ENCODE results near the gene RDH11.

Gene RDH11, protein sequence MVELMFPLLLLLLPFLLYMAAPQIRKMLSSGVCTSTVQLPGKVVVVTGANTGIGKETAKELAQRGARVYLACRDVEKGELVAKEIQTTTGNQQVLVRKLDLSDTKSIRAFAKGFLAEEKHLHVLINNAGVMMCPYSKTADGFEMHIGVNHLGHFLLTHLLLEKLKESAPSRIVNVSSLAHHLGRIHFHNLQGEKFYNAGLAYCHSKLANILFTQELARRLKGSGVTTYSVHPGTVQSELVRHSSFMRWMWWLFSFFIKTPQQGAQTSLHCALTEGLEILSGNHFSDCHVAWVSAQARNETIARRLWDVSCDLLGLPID

DNA sequence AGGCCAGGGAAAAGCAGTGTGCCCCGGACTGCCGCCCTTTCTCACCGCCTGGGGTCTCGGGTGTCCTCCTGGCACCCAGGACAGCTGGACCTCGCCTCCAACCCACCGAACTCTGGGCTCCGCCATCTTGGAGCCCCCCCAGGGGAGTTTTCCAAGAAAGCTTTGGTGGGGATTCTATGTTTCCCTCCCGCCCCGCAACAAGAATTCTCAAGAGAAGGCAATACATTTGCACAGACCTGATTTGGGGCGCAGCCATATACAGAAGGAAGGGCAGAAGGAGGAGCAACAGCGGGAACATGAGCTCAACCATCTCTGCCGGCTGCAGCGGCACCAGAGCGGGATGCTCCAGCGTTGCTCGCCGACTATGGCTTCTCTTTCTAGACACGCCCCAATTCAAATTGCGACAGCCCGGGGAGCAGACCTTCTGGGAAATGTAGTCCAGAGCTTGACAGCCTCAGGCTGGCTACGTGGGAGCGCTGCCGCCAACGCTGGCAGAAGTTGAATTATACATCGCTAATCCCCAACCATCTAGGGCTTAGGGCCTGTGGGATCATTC, at the start of gene RDH11:
Gene RDH11, minus strand, starts transcription at position 371 of the 556 bp plus-strand sequence. Its CDS starts 61 bp downstream, at position 310.
- H3K36me3 Mint-ChIP-seq (ENCODE audit: low read depth): peaks cover 46% of the 10 kb centered on the region

DNA sequence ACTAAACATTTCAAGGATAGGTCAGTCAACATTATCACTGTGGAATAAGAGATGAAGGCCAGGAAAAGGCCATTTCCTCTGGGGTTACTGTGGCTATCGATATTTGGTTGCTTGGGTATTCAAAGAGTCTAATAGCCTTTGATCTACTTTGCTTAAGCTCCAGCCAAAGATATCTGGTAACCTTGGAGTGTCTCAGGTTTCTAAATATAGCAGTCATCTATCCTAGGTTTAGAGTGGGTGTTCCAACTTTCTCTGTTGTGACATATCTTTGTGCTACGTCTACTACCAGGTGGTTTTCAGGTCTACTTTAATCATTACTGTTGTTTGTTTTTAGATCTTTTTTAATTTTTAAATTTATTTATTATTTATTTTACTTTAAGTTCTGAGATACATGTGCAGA, 48.5 kb upstream of the RDH11 start:
- Mint-ChIP-seq H3K27ac (no peak overlapping the region), H3K9me3 (no peaks in the 10 kb centered on the region), H3K4me3 (no peak overlapping the region), H3K36me3 (ENCODE audit: low read depth) (peaks cover 34% of the 10 kb centered on the region), H3K4me1 (ENCODE audit: low read depth) (peaks cover 18% of the 10 kb centered on the region), H3K27me3 (no peaks in the 10 kb centered on the region)
- DNase-seq: no peak

More for the DNA sequence above, at the start of gene RDH11:
- Mint-ChIP-seq H3K4me1 (ENCODE audit: low read depth) (peaks cover 29% of the 10 kb centered on the region), H3K27me3 (no peaks in the 10 kb centered on the region), H3K4me3 (peak within 1 kb of the TSS; percentile 94), H3K9me3 (no peaks in the 10 kb centered on the region), H3K27ac (peak within 1 kb of the TSS; percentile 99)
- DNase-seq: peak; percentile 83

DNA sequence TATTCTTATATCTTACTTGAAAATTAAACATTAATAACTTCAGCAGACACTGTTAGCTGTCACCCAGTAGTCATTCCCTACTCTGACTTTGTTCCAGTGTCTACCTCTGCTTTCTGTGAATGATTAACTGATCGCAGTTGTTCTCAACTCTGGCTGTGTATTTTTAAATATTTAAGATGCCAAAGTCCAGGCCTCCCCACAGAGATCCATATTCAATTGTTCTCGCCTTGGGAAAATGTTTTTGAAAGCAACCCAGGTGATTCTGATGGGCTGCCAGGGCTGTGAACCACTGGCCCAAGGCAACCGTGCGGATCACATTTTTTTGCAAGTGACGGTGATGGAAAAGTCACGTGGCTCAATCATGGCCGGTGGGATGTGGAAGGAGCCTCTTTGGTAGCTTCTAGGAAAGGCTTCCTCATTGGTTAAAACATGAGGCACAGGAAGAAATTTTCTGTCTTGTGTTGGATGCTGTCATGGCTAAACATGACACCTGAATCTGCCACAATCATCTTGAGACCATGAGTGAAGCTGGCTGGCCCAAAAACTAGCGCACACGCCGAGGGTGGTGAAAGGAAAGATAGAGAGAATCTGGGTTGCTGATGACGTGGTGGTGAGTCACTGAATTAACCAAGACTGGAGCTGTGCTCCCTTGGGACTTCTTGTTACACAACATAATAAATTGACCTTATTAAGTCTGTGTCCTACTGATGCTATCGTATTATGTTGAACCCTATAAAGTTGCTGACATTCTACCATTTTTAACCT, 43.4 kb upstream of the RDH11 start:
- no peak overlapping the region for H3K27ac Mint-ChIP-seq
- no peak overlapping the region for H3K4me3 Mint-ChIP-seq
- no peaks in the 10 kb centered on the region for H3K27me3 Mint-ChIP-seq
- H3K9me3 Mint-ChIP-seq: no peaks in the 10 kb centered on the region
- H3K4me1 Mint-ChIP-seq (ENCODE audit: low read depth): peaks cover 4% of the 10 kb centered on the region
- H3K36me3 Mint-ChIP-seq (ENCODE audit: low read depth): no peaks in the 10 kb centered on the region
- DNase-seq: no peak

DNA sequence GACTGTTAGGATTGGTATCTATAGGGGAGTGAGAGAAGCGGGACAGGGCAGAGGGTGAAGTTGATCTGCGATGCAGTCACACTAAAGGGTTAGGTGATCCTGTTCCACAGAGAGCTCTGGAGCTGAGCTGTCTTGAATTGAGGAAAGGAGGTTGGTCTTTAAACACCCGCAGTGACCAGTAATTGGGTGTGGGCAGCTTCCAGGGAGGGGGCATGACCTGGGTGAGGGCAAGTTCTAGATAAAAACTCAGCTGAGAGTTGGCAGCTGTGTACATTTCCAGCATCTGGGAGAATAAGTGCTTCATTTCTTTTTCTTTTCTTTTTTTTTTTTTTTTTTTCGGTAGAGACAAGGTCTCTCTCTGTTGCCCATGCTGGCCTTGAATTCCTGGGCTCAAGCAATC, 41.2 kb upstream of the RDH11 start:
- Mint-ChIP-seq H3K4me1 (ENCODE audit: low read depth) (peaks cover 3% of the 10 kb centered on the region), H3K9me3 (no peaks in the 10 kb centered on the region), H3K36me3 (ENCODE audit: low read depth) (no peaks in the 10 kb centered on the region), H3K27ac (no peak overlapping the region), H3K4me3 (no peak overlapping the region), H3K27me3 (no peaks in the 10 kb centered on the region)
- no peak for DNase-seq

DNA sequence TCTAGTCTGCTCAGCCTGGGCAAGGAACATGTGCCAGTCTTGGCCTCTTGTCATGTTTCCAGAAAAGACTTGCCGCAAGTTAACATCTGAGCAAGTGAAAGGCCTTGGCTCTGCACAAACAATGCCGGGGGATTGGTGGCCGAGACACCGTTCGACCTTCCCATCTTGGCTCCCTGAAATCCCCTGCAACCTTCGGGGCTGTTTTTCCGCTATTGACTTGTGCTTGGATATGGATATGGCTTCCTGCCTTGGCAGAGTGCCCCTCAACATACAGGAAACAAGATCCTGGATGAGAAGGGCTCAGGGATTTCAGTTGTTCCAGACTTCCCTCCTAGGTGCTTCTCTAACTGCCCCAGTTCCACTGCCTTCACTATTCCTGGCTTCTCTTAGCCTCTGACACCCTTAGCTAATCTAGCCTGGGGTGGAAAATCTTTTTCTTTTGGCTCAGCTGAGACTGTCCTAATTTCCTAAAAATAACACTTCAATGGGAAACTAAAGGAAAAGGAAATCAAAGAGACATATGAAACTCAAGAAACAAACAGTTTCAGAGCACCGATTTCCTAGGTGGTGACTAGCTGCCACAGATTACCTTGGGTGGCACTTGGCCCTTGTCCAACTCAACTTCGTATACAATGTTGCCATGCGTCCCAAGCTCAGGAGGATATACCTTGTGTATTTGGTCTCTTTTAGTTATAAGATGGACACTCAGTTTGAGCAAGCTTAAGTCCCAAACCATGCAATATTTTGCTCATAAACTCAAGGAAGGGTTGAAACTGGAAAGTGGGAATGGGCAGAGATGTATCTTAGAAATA, 40.0 kb upstream of the RDH11 start:
- Mint-ChIP-seq H3K4me1 (ENCODE audit: low read depth) (peaks cover 2% of the 10 kb centered on the region), H3K9me3 (no peaks in the 10 kb centered on the region), H3K27ac (no peak overlapping the region), H3K4me3 (no peak overlapping the region), H3K36me3 (ENCODE audit: low read depth) (no peaks in the 10 kb centered on the region), H3K27me3 (no peaks in the 10 kb centered on the region)
- no peak for DNase-seq

DNA sequence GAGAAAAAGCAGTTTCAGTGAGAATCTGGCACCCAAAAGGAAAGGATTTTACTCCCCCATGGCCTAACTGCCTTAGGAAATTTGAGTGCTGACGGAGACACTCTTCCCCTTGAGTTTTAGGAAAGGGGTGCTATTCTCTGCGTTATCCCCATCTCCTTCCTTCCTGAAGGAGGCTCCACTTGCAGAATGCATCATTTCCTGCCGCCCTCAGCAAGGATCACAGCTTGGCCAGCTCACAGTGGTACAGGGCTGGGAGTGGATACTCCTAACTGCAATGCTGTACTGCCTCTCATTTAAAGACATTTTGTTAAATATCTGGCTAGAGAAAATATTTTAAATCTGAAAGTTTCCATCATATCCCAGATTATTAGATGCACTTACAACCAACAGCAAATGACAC, 39.1 kb upstream of the RDH11 start:
- Mint-ChIP-seq H3K4me3 (no peak overlapping the region), H3K4me1 (ENCODE audit: low read depth) (peaks cover 2% of the 10 kb centered on the region), H3K36me3 (ENCODE audit: low read depth) (no peaks in the 10 kb centered on the region), H3K27ac (no peak overlapping the region), H3K27me3 (no peaks in the 10 kb centered on the region), H3K9me3 (no peaks in the 10 kb centered on the region)
- no peak for DNase-seq

DNA sequence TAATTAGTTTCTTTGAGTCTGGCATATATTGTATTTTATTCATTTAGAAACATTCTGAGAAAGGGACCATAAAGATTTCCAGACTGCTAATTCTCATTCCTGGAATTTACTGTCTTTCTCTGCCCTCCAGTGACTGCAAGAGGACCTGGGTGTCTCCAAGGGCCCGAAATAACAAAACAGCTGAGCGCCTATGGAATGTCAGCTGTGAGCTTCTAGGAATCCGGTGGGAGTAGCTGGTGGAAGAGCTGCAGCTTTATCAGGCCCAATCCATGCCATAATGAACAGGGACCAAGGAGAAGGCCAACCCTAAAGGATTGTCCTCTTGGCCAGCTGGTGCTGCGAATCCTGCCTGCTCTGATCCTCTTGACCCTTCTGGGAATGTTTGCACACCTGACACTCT, 38.1 kb upstream of the RDH11 start:
- Mint-ChIP-seq H3K4me3 (no peak overlapping the region), H3K36me3 (ENCODE audit: low read depth) (no peaks in the 10 kb centered on the region), H3K4me1 (ENCODE audit: low read depth) (no peaks in the 10 kb centered on the region), H3K27me3 (no peaks in the 10 kb centered on the region), H3K27ac (no peak overlapping the region), H3K9me3 (no peaks in the 10 kb centered on the region)
- no peak for DNase-seq

DNA sequence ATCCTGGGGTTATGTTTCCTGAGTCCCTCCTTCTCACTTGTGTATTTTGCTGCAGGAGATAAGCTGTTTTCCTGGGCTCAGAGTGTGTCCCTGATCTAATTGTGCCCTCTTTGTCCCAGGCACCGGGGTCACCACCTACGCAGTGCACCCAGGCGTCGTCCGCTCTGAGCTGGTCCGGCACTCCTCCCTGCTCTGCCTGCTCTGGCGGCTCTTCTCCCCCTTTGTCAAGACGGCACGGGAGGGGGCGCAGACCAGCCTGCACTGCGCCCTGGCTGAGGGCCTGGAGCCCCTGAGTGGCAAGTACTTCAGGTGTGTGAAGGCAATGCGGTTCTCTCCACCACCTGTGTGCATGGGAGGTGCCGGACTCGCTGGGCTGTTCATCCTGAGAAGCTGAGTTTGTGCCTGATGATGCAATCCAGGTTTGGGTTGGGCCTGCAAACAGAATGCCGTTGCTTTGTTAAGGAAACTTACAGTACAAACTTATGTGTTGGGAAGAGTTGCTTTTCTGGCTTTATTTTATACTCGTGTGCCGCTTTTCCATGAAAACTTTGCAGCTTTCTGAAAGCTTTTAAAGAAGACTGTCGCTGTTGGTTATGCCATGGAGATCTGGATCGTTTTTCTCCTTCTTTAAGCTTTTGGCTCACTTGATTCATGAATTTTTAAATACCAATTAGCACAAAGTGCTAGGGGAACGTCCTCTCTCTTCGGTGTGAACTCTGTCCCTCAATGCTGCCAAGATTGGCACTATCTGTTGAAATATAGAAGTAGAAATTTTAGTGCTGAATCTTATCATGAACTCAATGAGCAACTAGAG, 33.7 kb upstream of the RDH11 start:
- H3K4me1 Mint-ChIP-seq (ENCODE audit: low read depth): no peaks in the 10 kb centered on the region
- no peaks in the 10 kb centered on the region for H3K9me3 Mint-ChIP-seq
- no peak overlapping the region for H3K4me3 Mint-ChIP-seq
- H3K27ac Mint-ChIP-seq: no peak overlapping the region
- no peaks in the 10 kb centered on the region for H3K36me3 Mint-ChIP-seq (ENCODE audit: low read depth)
- H3K27me3 Mint-ChIP-seq: peaks cover 13% of the 10 kb centered on the region
- no peak for DNase-seq

DNA sequence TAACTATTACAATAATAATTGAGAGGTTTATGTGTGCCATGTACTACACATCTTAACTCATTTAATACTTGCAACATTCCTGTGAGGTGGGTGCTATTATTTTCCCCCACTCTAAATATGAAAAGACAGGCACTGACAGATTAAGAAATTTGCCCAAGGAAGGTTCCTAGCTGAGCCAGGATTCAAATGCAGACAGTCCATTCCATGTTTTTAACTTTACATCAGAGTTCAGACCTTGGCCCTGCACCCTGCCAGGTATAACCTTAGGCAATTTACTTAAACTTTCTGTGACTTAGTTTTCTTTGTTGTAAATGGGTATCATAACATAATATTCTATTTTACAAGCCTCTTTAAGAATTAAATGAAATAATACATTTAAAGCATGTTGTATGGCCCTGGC, 32.7 kb upstream of the RDH11 start:
- peaks cover 22% of the 10 kb centered on the region for H3K27me3 Mint-ChIP-seq
- H3K27ac Mint-ChIP-seq: no peak overlapping the region
- no peaks in the 10 kb centered on the region for H3K9me3 Mint-ChIP-seq
- no peak for DNase-seq
- H3K36me3 Mint-ChIP-seq (ENCODE audit: low read depth): no peaks in the 10 kb centered on the region
- H3K4me1 Mint-ChIP-seq (ENCODE audit: low read depth): no peaks in the 10 kb centered on the region
- H3K4me3 Mint-ChIP-seq: no peak overlapping the region

DNA sequence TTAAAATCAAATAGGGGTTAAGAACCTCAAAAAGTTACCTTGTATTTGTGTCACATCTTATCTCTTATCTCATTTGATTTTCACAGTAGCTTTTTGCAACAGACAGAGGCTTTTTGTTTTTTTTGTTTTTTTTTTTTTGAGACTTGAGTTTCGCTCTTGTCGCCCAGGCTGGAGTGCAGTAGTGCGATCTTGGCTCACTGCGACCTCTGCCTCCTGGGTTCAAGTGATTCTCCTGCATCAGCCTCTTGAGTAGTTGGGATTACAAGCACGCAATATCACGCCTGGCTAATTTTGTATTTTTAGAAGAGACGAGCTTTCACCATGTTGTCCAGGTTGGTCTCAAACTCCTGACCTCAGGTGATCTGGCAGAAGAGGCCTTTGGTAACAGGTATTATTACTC, 31.8 kb upstream of the RDH11 start:
- H3K27me3 Mint-ChIP-seq: peaks cover 31% of the 10 kb centered on the region

DNA sequence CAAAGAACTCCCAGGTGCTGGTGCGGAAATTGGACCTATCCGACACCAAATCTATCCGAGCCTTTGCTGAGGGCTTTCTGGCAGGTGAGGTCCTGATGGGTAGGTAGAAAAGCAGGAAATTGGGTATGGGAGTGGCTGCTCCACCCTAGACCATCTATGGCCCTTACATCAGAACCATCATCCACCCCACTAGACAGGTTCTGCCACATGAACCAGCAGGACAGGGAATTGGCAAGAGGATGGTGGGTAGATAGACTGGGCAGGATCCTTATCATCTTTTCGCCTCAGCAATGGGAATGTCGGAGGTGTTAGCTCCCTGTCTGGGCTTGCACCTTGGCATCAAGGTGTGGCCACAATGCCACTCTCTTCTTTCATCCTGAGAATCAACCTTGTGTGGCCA, 29.6 kb upstream of the RDH11 start:
- Mint-ChIP-seq H3K9me3 (no peaks in the 10 kb centered on the region), H3K4me3 (no peak overlapping the region), H3K36me3 (ENCODE audit: low read depth) (no peaks in the 10 kb centered on the region), H3K27ac (no peak overlapping the region), H3K4me1 (ENCODE audit: low read depth) (peaks cover 10% of the 10 kb centered on the region), H3K27me3 (peaks cover 48% of the 10 kb centered on the region)
- no peak for DNase-seq

More for the DNA sequence above, 31.8 kb upstream of the RDH11 start:
- no peaks in the 10 kb centered on the region for H3K36me3 Mint-ChIP-seq (ENCODE audit: low read depth)
- no peak overlapping the region for H3K27ac Mint-ChIP-seq
- H3K4me3 Mint-ChIP-seq: no peak overlapping the region
- DNase-seq: no peak
- peaks cover 6% of the 10 kb centered on the region for H3K4me1 Mint-ChIP-seq (ENCODE audit: low read depth)
- H3K9me3 Mint-ChIP-seq: no peaks in the 10 kb centered on the region

DNA sequence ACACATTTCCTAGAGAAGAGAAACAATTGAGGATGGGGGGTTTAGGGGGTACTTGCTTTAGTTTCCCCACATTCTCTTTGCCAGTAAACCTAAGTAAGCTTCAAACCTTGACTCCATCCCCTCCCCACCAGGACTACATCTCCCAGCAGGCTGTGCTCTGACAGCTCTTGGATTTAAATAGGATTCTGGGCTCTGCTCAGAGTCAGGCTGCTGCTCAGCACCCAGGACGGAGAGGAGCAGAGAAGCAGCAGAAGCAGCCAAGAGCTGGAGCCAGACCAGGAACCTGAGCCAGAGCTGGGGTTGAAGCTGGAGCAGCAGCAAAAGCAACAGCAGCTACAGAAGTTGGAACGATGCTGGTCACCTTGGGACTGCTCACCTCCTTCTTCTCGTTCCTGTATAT, 26.7 kb upstream of the RDH11 start:
- H3K36me3 Mint-ChIP-seq (ENCODE audit: low read depth): no peaks in the 10 kb centered on the region
- H3K27me3 Mint-ChIP-seq: peaks cover 50% of the 10 kb centered on the region
- H3K9me3 Mint-ChIP-seq: no peaks in the 10 kb centered on the region
- H3K27ac Mint-ChIP-seq: no peak overlapping the region
- no peak overlapping the region for H3K4me3 Mint-ChIP-seq
- peaks cover 10% of the 10 kb centered on the region for H3K4me1 Mint-ChIP-seq (ENCODE audit: low read depth)
- DNase-seq: no peak

DNA sequence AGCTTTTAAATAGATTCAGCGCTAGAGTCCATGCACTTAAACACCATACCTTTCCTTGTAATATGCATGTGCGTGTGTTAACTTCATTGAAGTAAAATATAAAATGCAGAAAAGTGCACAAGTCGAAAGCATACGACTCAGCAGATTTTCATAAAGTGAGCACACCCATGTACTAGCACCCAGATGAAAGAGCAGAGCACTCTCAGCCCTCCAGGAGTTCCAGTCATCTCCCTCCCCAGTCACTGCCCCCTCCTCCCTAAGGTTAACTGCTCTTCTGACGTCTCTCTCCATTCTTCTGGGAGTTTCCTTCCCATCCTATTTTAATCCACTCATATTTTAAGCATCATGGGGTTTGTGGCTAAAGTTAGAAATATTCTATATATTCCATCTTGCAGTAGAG, 26.3 kb upstream of the RDH11 start:
- Mint-ChIP-seq H3K4me1 (ENCODE audit: low read depth) (peaks cover 10% of the 10 kb centered on the region), H3K9me3 (no peaks in the 10 kb centered on the region), H3K36me3 (ENCODE audit: low read depth) (no peaks in the 10 kb centered on the region), H3K4me3 (no peak overlapping the region), H3K27ac (no peak overlapping the region), H3K27me3 (peaks cover 50% of the 10 kb centered on the region)
- no peak for DNase-seq

DNA sequence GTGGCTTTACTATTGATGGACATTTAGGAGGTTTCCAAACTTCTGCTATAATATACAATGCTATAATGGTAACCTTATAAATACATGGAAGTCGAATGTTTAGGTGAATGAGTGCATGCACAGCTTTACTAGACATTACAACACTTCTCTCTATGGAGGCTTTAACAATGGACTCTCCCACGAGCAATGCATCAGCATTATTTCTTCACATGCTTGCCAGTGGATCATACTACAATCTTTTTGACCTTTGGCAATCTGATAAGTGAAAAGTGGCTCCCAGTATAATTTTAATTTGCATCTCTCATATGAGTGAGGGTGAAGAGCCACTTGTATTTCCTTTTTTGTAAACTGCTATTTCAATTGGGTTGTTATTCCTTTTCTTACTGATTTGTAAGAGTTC, 24.3 kb upstream of the RDH11 start:
- peaks cover 43% of the 10 kb centered on the region for H3K27me3 Mint-ChIP-seq
- no peak for DNase-seq
- no peaks in the 10 kb centered on the region for H3K36me3 Mint-ChIP-seq (ENCODE audit: low read depth)
- no peak overlapping the region for H3K4me3 Mint-ChIP-seq
- no peaks in the 10 kb centered on the region for H3K9me3 Mint-ChIP-seq
- peaks cover 10% of the 10 kb centered on the region for H3K4me1 Mint-ChIP-seq (ENCODE audit: low read depth)
- H3K27ac Mint-ChIP-seq: no peak overlapping the region
